KG1 (cell line): ENCODE data around the gene CRIM1.
"Not testable (repeated sequence)": the region's sequence is repeated elsewhere in the genome, so short reads cannot be mapped to it uniquely, and the experiment has no call there.

ENCODE experiments used
- DNase-seq: peaks from one replicate; lab custom pipeline; 2025; lab: John Stamatoyannopoulos, UW

CRIM1 gene, protein sequence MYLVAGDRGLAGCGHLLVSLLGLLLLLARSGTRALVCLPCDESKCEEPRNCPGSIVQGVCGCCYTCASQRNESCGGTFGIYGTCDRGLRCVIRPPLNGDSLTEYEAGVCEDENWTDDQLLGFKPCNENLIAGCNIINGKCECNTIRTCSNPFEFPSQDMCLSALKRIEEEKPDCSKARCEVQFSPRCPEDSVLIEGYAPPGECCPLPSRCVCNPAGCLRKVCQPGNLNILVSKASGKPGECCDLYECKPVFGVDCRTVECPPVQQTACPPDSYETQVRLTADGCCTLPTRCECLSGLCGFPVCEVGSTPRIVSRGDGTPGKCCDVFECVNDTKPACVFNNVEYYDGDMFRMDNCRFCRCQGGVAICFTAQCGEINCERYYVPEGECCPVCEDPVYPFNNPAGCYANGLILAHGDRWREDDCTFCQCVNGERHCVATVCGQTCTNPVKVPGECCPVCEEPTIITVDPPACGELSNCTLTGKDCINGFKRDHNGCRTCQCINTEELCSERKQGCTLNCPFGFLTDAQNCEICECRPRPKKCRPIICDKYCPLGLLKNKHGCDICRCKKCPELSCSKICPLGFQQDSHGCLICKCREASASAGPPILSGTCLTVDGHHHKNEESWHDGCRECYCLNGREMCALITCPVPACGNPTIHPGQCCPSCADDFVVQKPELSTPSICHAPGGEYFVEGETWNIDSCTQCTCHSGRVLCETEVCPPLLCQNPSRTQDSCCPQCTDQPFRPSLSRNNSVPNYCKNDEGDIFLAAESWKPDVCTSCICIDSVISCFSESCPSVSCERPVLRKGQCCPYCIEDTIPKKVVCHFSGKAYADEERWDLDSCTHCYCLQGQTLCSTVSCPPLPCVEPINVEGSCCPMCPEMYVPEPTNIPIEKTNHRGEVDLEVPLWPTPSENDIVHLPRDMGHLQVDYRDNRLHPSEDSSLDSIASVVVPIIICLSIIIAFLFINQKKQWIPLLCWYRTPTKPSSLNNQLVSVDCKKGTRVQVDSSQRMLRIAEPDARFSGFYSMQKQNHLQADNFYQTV

DNA sequence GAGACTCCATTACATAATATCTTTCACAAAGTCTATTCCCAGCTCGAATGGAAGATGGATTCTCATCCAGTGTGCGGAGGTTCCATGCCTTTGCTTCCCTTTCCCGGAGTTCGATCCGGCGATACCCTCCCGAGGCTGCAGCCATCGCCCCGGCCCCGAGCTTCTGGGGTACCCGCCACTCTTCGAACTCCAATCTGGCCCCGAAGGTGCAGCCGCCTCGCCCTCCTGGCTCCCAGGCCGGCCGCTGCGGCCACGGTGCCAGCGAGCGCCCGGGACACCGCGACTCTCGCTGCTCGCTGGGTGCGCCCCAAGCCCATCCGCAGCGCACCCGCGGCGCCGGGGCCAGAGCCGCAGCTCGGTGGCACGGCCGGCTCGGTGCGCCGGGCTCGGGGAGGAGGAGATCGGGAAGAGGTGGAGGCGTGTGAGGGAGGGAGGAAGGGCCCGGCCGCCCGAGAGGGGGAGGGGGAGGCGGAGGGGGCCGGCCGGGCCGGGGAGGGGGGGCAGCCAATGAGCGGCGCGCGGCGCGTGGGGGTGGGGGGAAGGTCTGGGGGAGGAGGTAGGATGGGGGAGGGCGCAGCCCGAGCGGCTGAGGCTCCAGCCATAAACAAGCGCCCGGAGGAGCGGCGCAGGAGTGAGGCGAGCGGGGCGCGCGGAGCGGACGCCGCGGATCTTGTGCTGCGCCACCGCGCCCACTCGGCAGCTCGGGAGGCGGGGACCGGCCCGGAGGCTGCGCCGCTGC lies at the start of gene CRIM1:
Gene CRIM1, plus strand, starts transcription at position 628 of the 739 bp plus-strand sequence. CDS start 515 bp downstream, outside the sequence.
- no peak for DNase-seq

DNA sequence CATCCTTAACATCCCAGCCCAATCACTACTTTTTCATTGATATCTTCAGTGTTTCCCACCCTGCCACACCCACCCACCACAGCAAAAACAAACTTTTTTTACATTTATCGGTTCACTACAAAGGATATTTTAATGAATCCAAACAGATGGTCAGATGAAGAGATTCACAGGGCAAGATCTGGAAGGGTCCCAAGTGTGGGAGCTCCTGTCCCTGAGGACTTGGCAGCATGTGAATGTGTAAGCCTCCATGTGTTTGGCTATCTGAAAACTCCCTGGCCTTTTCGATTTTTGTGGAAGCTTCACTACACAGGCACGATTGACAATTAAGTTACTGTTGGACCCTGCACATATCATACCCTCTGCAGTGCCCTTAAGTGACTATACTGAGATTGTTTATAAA lies 48.1 kb upstream of the CRIM1 start:
- no peak for DNase-seq

DNA sequence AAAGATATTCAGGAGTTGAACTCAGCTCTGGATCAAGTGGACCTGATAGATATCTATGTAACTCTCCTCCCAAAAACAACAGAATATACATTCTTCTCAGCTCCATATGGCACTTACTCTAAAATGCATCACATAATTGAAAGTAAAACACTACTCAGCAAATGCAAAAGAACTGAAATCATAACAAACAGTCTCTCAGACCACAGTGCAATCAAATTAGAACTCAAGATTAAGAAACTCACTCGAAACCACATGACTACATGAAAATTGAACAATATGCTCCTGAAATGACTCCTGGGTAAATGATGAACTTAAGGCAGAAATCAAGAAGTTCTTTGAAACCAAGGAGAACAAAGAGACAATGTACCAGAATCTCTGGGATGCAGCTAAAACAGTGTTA lies 45.1 kb upstream of the CRIM1 start:
- not testable (repeated sequence) for DNase-seq

DNA sequence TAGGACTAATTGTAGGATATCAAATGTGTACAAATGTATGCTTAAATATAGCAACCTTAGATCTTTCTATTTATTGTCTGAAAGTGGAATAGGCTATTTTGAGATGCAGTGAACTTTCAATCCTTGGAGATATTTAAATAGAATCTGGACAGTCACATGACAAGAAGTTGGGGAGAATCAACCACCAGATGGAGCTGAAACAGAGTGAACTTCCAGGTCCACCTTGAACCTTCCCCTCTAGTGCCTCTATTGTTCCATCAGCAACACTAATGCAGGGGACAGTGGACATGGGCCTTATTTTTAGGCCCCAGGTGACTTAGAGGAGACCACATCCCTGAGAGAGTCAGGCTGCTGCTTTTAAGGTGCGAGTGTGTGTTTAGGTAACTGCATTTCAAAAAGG lies 37.0 kb upstream of the CRIM1 start:
- no peak for DNase-seq

DNA sequence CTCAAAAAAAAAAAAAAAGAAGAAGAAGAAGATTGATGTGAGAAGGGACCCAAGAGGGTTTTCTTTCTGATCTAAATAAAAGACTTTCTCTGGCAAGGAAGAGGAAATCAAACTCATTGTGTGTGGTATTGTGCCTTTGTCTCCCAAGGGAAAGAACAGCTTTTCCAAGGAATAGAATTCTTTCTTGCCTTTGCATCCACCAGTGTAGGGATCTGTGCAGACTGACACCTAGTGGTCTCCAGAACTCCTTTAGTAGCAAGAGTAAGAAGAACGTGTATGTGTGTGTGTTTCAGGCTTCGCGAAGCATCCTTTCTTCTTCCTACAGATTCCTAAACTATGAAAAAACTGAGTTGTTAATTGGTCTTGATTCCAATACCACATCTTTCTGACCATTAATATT lies 33.5 kb upstream of the CRIM1 start:
- DNase-seq = no peak

DNA sequence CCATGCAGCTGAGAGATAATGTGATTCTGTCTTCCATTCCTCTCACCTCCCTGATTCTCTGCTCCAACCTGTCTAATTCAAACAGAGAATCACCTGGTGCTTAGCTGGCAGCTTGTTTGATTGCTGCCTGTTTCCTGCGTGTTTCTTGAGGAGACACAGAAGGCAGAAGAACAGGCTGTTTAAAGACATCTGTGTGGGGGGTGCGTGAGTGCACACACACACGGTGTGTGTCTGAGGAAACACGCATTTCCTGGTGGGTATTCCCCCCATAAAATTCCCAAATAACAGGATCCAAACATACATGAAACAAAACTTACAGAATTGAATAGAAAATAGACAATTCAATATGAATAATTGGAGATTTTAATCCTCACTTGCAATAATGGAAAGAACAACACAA lies 29.3 kb upstream of the CRIM1 start:
- no peak for DNase-seq

DNA sequence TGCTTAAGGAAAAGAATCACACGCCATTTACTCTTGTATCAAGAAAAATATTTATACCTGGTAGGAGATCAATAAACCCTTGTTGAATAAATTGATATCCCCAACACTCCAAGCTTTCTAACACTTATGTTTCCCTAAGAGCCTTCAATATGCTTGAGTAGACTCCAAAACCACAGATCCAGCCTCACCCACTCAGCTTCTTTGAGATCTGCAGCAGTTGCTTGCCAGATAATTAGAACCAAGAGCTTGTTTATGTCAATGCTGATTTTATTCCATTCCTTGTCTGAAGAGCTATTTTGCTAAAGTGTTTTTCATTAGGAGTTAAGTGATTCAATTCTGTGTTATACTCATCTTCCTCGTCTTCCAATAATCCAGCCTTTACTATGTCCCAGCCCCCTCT lies 26.3 kb upstream of the CRIM1 start:
- no peak for DNase-seq

DNA sequence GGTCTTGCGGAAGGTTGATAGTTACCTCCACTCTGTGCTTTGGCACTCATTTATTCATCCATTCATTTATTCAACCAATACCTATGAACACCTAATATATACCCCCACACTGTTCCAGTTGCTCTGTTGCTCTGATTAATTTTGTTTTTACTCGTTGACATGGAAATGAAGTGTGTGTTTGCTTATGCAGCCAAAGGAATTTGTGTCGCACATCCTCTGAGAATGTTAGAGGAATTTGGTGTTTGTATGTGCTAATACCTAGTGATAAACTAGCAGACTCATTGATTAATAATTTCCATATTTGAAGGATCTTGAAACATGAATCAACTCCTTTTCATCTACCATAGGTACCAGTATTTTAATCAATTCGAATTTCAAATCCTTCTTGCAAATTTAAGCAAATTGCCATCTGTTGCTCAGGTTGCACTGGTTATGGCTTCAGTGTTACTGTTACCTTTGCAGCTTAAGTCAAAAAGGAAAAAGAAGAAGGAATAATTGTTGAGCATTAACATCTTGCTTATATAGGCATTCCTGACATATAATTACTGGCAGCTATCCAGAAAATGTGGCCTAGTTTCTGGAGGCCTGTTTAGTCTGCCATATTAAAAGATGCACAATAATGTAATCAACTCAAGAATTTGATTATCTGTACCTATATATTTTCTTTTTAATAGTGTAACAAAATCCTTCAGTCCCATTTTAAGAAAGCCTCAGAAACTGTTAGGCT lies 25.7 kb upstream of the CRIM1 start:
- no peak for DNase-seq

DNA sequence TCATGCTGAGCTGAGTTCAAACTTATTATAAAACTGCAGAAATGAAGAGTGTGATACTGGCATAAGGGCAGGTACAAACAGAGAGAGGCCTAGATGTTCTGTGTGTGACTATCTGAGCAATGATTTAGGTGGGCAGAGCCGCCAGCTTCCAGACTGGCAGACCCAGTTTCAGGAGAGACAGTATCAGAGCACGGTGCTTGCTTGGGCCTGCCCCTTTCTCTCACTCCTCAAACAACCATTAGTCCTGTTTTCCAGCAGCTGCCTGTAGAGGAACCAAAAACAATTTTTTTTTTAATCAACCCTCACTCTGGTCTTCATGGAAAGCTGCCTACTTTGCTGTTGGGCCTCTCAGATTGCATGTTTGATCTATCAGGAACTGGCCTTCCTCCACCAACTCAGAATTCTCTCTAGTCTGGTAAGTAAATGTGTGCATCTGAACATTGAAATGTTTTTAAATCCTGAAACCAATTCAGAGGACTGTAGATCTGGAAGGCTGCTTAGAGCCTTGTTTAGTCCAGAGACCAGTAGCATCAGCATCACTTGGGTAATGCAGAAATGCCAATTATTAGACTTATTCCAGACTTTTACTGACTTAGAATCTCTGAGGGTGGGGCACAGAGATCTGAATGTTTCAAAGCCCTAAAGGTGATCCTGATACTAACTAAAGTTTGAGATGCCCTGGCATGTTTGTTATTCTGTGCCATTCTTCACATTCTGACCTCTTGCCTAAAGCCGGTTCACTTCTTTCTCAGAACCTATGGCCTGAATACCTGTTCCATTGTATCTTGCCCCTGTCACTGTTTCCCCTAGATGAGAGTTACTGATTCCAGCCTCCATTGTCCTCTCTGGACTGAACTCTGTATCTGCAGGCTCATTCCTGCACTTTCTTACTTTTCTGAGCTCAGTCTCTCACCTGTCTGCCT lies 24.8 kb upstream of the CRIM1 start:
- no peak for DNase-seq

DNA sequence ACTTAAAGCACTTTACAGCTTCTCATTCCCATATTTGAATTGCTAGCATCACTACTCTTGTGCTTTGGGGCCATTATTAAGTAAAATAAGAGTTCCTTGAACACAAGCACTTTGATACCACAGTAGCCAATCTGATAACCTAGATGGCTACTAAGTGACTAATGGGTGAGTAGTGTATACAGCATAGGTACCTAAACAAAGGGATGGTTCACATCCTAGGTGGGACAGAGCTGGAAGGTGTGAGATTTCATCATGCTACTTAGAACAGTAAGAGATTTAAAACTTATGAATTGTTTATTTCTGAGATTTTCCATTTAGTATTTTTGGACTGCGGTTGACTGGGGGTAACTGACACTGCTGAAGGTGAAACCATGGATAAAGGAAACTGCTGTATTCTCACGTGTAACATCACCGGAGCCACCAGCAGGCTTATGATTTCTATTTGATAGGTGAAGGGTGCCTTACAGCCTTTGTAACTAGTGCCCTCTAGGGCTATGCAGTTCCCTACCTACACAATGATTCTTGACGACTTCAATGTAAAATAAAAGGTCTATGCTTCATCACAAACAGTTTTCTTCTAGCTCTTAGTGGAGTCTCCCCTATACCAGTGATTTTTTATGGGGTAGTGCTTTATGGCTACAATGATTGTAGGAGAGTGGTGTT lies 22.1 kb upstream of the CRIM1 start:
- DNase-seq = no peak

DNA sequence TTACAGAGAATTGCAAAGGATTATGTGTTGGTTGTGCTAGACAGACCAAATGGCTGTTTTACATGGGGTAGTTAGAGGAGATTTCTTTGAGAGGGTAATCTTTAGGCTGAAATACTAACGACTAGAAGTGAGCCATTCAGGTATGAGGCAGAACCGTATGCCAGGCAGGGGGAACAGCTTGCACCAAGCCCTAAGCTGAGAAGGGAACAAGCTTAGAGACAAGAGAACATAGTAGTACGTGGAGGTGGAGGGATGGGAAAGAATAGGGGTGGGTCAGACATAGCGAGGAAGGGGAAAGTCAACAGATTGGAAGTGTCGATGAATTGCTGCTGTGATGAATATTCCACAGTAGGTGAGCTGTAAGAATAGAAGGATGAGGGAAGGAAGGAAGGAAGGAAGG lies 20.0 kb upstream of the CRIM1 start:
- no peak for DNase-seq

DNA sequence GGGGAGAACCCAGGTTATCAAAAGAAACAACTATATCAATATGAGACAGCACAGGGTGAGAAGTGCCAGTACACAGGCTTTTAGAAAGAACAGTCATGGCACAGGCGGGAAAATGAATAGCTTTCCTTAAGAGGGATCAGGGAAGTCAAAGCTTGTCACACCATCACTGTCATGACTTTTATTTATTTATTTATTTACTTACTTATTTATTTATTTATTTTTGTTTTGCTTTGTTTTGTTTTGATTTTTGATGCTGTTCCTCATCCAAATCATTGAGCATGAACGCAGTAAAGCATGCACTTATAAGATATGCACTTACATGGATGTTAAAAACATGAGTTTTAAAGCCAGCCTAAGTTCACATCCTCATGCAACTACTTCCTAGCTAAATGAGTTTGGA lies 19.3 kb upstream of the CRIM1 start:
- DNase-seq = no peak

DNA sequence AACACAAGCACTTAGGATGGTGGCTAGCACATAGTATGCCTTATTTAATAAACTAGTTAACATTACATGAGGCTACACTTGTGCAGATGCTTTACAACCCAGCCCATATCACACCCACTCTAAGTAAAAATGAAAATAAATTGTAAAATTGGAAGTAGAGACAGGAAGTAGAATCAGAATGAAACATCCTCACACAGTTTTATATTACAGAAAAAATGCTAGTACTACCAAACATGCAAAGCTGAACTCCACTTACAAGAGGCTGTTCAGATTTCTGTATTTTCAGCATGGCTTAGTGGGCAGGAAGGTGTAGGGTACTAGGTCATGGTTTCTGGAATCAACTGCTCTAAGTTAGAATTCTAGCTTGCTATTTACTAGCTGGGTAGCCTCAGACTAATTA lies 18.2 kb upstream of the CRIM1 start:
- DNase-seq = no peak

DNA sequence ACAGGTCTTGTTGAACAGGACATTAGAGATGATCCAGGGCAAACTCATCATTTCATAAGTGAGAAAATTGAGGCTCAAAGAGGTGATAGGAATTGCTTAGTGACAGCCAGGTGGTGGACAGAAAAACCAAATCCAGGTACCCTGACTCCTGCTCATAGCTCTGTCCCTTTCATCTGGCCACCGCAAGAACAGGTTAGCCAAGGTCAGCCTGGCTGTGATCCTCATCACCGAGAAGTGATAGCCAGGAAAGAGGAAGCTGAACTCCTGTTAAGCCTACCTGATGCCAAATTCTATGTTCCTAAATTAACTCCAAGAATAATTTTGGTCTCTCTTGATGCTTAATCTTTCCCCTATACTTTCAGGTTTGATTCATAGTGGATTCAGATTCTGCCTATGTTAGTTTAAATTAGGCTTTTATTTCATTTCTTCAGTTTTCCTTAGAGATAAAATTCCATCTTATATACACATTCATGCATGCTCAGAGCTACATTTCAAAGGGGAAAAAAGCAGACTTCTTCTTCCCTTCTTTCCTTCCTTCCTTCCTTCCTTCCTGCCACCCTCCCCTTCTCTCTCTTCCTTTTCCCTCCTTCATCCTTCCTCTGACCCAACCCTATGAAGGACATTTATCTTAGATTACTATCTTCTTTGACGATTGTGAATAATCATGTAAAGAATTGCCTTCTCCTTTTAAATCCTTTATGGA lies 17.3 kb upstream of the CRIM1 start:
- DNase-seq = no peak

DNA sequence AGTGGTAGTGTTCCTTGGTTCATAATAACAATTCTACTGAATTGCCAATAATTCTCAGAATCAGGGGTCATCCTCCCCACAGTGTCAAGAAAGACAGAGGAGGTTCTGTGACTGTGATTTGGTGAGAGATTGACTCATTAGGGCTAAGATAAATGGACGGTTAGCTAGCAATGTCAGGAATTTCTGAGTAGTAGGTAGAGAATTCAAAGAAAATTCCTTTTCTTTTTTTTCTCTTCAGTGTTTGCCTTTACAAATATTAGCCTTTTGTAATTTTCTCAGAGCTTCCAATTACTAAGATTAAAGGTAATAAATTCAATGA lies 16.8 kb upstream of the CRIM1 start:
- no peak for DNase-seq

DNA sequence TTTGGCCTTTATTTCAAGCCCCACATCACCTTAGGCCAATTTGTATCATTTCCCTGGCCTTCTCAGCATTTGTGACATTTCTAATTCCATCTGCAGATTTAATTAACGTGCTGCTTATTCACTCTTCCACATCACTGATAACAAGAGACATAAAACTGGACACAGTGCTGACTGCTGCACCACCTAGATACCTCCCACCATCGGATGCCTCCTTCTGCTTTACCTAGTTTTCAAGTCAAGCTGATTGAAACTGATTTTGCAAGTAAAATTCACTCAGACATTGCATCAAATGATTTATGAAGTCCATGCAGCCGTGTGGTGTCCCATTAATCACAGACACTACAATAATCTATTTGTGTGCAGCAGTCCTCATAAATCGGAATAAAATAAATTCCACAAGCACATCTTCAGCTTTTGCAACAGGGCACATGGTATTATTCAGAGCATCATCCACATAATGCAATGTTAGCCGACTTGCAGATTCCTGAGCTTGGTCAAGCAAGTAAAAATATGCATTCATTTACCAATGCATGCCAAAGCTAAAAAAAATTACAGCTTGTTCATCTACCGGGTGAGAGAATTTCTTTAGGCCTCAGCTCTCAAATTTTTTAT lies 15.9 kb upstream of the CRIM1 start:
- DNase-seq = no peak

DNA sequence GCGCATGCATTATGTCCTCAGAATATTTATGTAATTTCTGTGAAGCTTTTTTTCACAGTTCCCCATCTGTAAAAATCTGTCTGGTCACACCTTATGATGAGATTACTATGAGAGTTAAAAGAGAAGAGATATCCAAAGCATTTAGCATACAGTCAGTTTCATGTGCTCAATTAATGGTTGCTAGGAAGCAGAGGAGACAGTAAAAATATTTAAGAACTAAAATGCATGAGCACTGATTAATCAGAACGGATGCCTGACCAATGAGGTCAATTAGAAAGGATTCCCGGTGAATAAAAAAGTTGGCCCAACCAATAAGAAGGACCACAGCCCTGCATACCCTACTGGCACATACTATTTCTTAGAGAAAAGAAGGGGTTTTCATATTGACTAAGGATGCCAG lies 12.0 kb upstream of the CRIM1 start:
- DNase-seq = no peak

DNA sequence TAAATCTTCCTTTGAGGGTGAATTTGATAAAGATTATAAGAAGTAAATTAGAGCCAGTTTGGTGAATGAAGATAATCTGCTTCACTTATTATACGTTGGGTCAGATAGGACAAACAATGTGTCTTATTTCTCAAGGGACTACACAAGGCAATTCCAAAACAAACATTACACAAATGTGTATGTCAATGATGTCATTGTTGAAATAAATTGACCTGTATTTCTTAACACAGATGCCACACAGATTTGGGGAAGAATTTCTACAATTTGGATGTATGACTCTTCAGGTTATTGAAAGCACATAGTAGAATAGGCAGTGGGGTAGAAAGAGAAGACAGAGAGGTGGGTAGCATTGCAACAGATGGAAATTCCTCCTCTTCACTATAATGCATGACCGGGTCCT lies 6.9 kb upstream of the CRIM1 start:
- no peak for DNase-seq

DNA sequence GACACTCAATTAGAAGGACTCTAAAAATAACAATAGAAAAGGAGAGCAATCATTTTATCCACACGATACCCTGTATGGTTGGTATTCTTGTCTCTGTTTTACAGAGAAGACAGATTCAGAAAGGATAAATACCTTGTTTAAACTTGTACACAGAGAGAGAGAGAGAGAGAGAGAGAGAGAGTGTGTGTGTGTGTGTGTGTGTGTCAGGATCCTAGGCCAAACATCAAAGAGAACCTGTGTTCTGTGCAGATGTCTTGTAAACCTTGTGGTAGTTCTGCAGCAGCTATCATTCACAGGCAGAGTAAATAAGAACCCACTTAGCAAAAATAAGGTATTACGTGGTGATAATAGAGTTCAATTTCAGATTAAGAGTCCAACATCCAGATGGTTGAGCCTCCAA lies 4.3 kb upstream of the CRIM1 start:
- DNase-seq = no peak
